GM10266 (cell line): ENCODE results near the gene FBXL17.

ENCODE experiments used
- DNase-seq: peaks from one replicate; pipeline ENCODE4 v3.0.0; 2012; ENCODE audit errors: extremely low spot score
- CTCF ChIP-seq: IDR thresholded peaks from 2 replicates; pipeline ENCODE4 v1.5.1; 2012; ENCODE audit warnings: mild to moderate bottlenecking, low read depth; ENCODE audit not compliant: control insufficient read depth, insufficient read depth; ENCODE audit errors: missing control alignments

FBXL17 gene

GRCh38 chr5:107919969-107920368 is 461.9 kb downstream of the FBXL17 start:
- TF ChIP-seq CTCF, result no peak
- no peak for DNase-seq

GRCh38 chr5:107919361-107919760 is 462.5 kb downstream of the FBXL17 start:
- no peak for DNase-seq
- TF ChIP-seq CTCF, result no peak

- DNase-seq, result no peak
- TF ChIP-seq CTCF, result no peak
These were observed 463.9 kb downstream of the FBXL17 start for GRCh38 chr5:107917983-107918382.

GRCh38 chr5:107916731-107917725 is 464.9 kb downstream of the FBXL17 start:
- TF ChIP-seq CTCF, result no peak
- no peak for DNase-seq

GRCh38 chr5:107915176-107915812 is 466.6 kb downstream of the FBXL17 start:
- no peak for TF ChIP-seq CTCF
- no peak for DNase-seq

- TF ChIP-seq CTCF, result no peak
- DNase-seq, result no peak
These were observed 468.4 kb downstream of the FBXL17 start for GRCh38 chr5:107913494-107913893.

GRCh38 chr5:107900721-107901120 is 481.2 kb downstream of the FBXL17 start:
- TF ChIP-seq CTCF, result no peak
- no peak for DNase-seq
